H1 (cell line): Measurements from ENCODE around the gene METTL8. TPM values are rescaled to one million over a fixed set of nuclear protein-coding genes. Genes with fewer than 3 reads are reported as not detected.

Experiments used
- EP300 ChIP-seq, 2 experiments: IDR thresholded peaks; 1 replicate in 1 of 2; 2 replicates in 1 of 2; pipeline ENCODE4 v1.6.1; 2011 to 2012; ENCODE audit warnings: low read depth in 2 of 2, low read length in 2 of 2, mild to moderate bottlenecking in 2 of 2, borderline replicate concordance in 1 of 2, inconsistent platforms in 1 of 2, moderate library complexity in 1 of 2
- POLR2AphosphoS5 ChIP-seq: IDR thresholded peaks from 2 replicates; pipeline ENCODE4 v1.6.1; 2011; ENCODE audit warnings: low read depth, low read length
- RAD21 ChIP-seq, 2 experiments: IDR thresholded peaks in 1 of 2; conservative IDR thresholded peaks in 1 of 2; 2 replicates each; pipeline ENCODE4 v1.6.1; 2011; ENCODE audit warnings: low read depth in 2 of 2, low read length in 2 of 2, improper control_type of control experiment in 1 of 2, inconsistent platforms in 1 of 2, mild to moderate bottlenecking in 1 of 2, moderate library complexity in 1 of 2
- RFX5 ChIP-seq: IDR thresholded peaks from 2 replicates; pipeline ENCODE4 v1.6.1; 2011; ENCODE audit warnings: low read depth, low read length, improper control_type of control experiment, borderline replicate concordance
- polyA plus RNA-seq, 7 experiments: library from polyadenylated mRNA; depleted of rRNA in 3 of 7; stranded (reverse) in 5 of 7; unstranded in 2 of 7; fragments of >200 nt in 5 of 7; fragments of 200-250 nt in 2 of 7; gene quantifications; 1 replicate in 5 of 7; 2 replicates in 1 of 7; 4 replicates in 1 of 7; pipeline versions ENCODE4 v1.2.1 to v1.2.3, GENCODE V29; 2011 to 2013; ENCODE audit warnings: missing spikeins in 2 of 7, mixed read lengths in 2 of 7
- total RNA-seq: library from RNA; stranded (reverse); fragmentation: NEBNext Ultra II Directional; extraction: Animal tissue kit (Norgen Biotek cat#: 25700); gene quantifications from 2 replicates; pipeline ENCODE4 v1.2.1, GENCODE V29; 2021

The METTL8 gene
- total and polyA plus RNA-seq, 2 of the 8 experiments (the other 6 are each of a cell fraction or from before 2014, with no cell fraction given), result 17.6 to 79.7 TPM

GRCh38 chr2:171316755-171317337, 116.9 kb downstream of the METTL8 start (continued):
- TF ChIP-seq EP300 (IDR thresholded peaks at IDR 0.05; ENCODE audit: borderline replicate concordance in 1 of 2, low read depth in 2 of 2, low read length in 2 of 2) (no peak), POLR2AphosphoS5 (peak; percentile 66; the same call in 1 of the 2 replicates), RFX5 (no peak), RAD21 (IDR thresholded peaks at IDR 0.05 in 1 of 2, conservative IDR thresholded peaks at IDR 0.05 in 1 of 2; ENCODE audit: low read depth in 2 of 2, low read length in 2 of 2) (peak in 1 of 2 experiments; percentile 24; a peak in 1 of 4 replicates)
